Natural killer cell treated with Interleukin-12 subunit alpha and Interleukin-12 subunit beta and Interleukin-15 and Interleukin-18, amount 100 ng/mL, for 72 hours (primary cell): ENCODE data around the gene MATK. TPM values are rescaled to one million over a fixed set of nuclear protein-coding genes. Genes with fewer than 3 reads are reported as not detected.
"Not testable (repeated sequence)": the region's sequence is repeated elsewhere in the genome, so short reads cannot be mapped to it uniquely, and the experiment has no call there.

Experiments
- ATAC-seq, 2 donors: fragments of 150-1000 bp; cut with Tn5 transposase in 1 of 2; sonication (Bioruptor Pico), chemical (Tn5 transposase) in 1 of 2; 2 replicates each; pipeline ENCODE4 v1.10.0; 2021
- DNase-seq: peaks from one replicate; pipeline ENCODE4 v3.0.0; 2022; ENCODE audit warnings: low spot score
- H3K27ac Mint-ChIP-seq, 2 donors: 1 replicate in 1 of 2; 2 replicates in 1 of 2; pipeline ENCODE4 v1.8.0; 2022; ENCODE audit warnings: mixed read lengths in 2 of 2, mild to moderate bottlenecking in 1 of 2, moderate library complexity in 1 of 2
- H3K27me3 Mint-ChIP-seq, 2 donors: 1 replicate in 1 of 2; 2 replicates in 1 of 2; pipeline ENCODE4 v1.8.0; 2022; ENCODE audit warnings: mixed read lengths in 2 of 2
- H3K36me3 Mint-ChIP-seq: one replicate; pipeline ENCODE4 v1.8.0; 2022; ENCODE audit warnings: mixed read lengths
- H3K4me1 Mint-ChIP-seq, 2 donors: 1 replicate in 1 of 2; 2 replicates in 1 of 2; pipeline ENCODE4 v1.8.0; 2022; ENCODE audit warnings: low read depth in 2 of 2, mixed read lengths in 2 of 2, mild to moderate bottlenecking in 1 of 2
- H3K4me3 Mint-ChIP-seq: one replicate; pipeline ENCODE4 v1.8.0; 2022; ENCODE audit warnings: mixed read lengths
- H3K9me3 Mint-ChIP-seq: 2 replicates; pipeline ENCODE4 v1.8.0; 2022; ENCODE audit warnings: mixed read lengths
- total RNA-seq, 2 donors: library from RNA; stranded (reverse); gene quantifications; one replicate each; pipeline ENCODE4 v1.2.3, GENCODE V29; 2022

Gene MATK
- total RNA-seq, 2 donors from 2014 or later, result 58.5 to 61.9 TPM

DNA sequence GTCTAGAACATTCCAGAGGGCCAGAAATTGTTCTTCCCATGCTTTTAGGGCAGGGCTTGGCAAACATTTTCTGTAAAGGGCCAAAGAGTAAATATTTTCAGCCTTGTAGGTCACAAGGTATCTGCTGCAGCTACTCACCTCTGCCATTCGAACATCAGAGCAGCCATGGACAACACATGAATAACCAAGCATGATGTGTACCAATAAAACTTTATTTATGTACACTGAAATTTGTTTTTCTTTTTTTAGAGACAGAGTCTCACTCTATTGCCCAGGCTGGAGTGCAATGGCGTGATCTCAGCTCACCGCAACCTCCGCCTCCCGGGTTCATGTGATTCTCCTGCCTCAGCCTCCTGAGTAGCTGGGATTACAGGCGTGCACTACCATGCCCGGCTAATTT lies 28.5 kb downstream of the MATK start:
- not testable (repeated sequence) for DNase-seq, H3K27me3 Mint-ChIP-seq, H3K4me3 Mint-ChIP-seq, H3K9me3 Mint-ChIP-seq, H3K27ac Mint-ChIP-seq, ATAC-seq, H3K36me3 Mint-ChIP-seq
- H3K4me1 Mint-ChIP-seq, result peaks cover 22 to 23% of the 10 kb centered on the region in 2 donors

DNA sequence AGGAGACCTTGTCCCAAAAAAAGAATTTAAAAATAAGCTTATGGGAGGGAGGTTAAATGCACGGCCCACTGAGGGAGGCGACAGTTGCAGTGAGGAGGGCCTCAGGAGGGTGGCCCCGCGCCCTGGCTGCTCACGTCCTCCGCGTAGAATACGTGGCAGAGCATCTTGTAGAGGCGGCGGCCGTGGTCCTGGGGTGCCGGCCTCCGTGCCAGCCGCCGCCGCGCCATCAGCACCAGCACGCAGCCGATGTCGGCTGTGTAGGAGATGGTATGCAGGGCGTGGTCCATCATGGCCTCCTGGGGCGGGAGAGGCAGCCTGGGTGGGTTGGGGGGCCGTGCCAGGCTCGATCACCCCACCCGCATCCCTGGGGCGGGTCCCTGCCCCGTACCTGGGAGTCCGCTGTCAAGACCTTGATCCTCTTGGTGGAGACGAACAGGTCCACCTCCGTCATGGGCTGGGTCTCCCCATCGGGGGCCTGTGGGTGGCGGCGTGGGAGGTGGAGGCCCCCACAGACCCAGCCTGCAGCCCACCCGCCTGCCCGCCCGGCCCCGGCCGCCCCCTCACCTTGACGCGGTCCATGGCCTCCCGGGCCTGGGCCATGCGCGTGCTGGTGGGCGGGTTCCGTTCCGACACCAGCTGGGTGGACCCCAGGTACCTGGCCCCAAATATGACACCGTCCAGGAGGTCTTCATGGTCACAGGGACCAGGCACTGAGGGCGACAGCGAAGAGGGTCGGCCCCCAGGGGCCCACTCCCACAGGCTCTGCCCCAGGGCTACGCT lies 32.4 kb downstream of the MATK start:
- Mint-ChIP-seq H3K4me1 (peaks cover 6 to 9% of the 10 kb centered on the region in 2 donors), H3K27ac (no peak overlapping the region), H3K36me3 (peaks cover 5% of the 10 kb centered on the region), H3K4me3 (no peak overlapping the region), H3K27me3 (no peaks in the 10 kb centered on the region), H3K9me3 (no peaks in the 10 kb centered on the region)
- ATAC-seq, result peak in 1 of 2 donors; percentile 34
- no peak for DNase-seq

DNA sequence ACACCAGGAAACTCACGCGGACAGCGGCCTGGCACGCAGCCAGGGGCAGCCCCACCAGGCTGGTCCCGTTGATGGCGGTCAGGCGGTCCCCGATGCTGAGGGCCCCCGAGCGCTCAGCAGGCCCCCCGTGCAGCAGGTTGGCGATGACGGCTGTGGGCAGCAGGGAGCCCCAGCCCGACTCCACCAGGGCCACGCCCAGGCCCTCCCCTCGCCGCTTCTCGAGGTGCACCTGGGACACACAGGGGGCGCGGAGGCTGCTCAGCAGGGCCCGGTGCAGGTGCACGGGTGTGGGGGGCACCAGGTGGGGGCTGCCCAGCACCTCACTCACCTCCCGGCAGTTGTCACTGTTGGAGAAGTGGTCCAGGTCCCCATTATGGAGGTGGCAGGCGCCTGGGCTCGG lies 33.7 kb downstream of the MATK start:
- ATAC-seq (peak in 1 of 2 donors; percentile 19), DNase-seq (no peak)
- no peaks in the 10 kb centered on the region for H3K9me3 Mint-ChIP-seq
- H3K27ac Mint-ChIP-seq, result no peak overlapping the region
- no peak overlapping the region for H3K4me3 Mint-ChIP-seq
- peaks cover 6 to 9% of the 10 kb centered on the region in 2 donors for H3K4me1 Mint-ChIP-seq
- peaks cover 5% of the 10 kb centered on the region for H3K36me3 Mint-ChIP-seq
- H3K27me3 Mint-ChIP-seq, result no peaks in the 10 kb centered on the region

DNA sequence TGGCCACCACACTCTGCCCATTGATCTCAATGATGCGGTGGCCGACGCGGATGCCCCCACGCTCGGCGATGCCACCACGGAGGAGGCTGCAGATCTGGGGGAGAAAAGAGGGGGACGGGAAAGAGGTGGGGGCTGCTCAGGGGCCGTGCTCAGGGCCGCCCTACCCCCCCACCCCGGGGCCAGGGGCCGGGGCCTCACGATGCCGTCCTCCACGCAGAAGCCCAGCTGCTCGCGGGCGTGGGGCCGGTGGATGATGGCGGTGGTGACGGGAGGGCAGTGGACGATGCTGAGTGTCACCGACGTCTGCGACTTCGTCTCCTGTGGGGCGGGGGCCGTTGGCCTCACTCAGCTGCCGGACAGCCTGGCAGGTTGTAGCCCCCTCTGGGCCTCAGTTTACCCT lies 34.9 kb downstream of the MATK start:
- DNase-seq (no peak), ATAC-seq (no peak)
- peaks cover 5% of the 10 kb centered on the region for H3K36me3 Mint-ChIP-seq
- H3K27ac Mint-ChIP-seq, result no peak overlapping the region
- no peaks in the 10 kb centered on the region for H3K9me3 Mint-ChIP-seq
- no peaks in the 10 kb centered on the region for H3K27me3 Mint-ChIP-seq
- peaks cover 6 to 9% of the 10 kb centered on the region in 2 donors for H3K4me1 Mint-ChIP-seq
- no peak overlapping the region for H3K4me3 Mint-ChIP-seq

DNA sequence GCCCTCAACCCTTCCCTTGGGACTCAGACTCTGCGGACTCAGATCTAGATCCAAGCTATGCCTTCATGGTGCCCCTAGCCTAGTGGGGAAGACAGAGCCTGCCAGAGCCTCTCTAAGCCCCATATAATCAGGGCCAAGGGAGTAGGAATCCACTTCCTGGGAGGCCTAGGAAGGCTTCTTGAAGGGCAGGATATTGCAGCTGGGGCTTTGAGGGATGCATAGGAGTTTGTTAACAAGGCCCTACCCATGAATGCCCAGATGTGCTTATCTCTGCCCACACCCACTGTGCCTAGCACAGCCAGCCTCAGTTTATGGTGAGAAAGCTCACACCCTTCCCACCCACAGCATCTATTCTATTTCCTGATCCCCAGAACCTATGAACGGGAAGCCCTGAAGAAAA lies 36.0 kb downstream of the MATK start:
- peaks cover 5 to 6% of the 10 kb centered on the region in 2 donors for H3K4me1 Mint-ChIP-seq
- ATAC-seq, result no peak
- H3K36me3 Mint-ChIP-seq, result peaks cover 4% of the 10 kb centered on the region
- DNase-seq, result no peak
- H3K27me3 Mint-ChIP-seq, result no peaks in the 10 kb centered on the region
- H3K4me3 Mint-ChIP-seq, result no peak overlapping the region
- H3K27ac Mint-ChIP-seq, result no peak overlapping the region
- no peaks in the 10 kb centered on the region for H3K9me3 Mint-ChIP-seq

DNA sequence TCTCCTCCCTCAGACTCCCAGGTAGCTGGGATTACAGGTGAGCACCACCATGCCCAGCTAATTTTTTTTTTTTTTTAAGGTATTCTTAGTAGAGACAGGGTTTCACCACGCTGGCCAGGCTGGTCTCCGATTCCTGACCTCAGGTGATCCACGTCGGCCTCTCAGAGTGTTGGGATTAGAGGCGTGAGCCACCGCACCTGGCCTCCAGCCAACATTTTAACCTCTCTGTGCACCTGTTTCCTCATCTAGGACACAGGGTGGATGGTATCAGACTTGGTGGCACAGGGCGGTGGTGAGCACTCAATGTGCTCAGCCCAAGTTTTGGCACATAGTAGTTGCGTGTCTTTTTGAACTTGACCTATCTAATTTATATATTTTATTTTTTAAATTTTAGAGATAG lies 37.2 kb downstream of the MATK start:
- Mint-ChIP-seq H3K27ac (no peak overlapping the region), H3K4me1 (no peaks in the 10 kb centered on the region), H3K27me3 (no peaks in the 10 kb centered on the region), H3K9me3 (no peaks in the 10 kb centered on the region), H3K4me3 (no peak overlapping the region), H3K36me3 (no peaks in the 10 kb centered on the region)
- DNase-seq, result no peak
- no peak for ATAC-seq

DNA sequence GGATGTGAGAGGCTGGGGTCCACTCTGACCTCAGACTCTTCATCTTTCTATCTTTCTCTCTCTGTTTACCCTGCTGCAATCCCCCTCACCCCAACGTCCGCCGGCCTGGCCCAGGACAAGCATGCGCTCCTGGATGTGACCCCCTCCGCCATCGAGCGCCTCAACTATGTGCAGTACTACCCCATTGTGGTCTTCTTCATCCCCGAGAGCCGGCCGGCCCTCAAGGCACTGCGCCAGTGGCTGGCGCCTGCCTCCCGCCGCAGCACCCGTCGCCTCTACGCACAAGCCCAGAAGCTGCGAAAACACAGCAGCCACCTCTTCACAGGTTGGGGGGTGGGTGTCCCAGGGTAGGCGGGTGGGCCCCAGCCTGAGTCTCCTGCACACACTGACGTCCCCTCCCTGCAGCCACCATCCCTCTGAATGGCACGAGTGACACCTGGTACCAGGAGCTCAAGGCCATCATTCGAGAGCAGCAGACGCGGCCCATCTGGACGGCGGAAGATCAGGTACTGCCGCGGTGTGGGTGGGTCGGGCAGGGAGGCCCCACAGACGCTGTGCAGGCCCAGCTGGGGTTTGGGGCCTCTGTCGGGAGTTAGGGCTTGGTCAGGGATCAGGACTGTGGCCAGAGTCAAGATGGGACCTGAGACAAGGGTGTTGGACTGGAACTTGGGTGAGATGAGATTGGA lies 39.7 kb downstream of the MATK start:
- Mint-ChIP-seq H3K9me3 (no peaks in the 10 kb centered on the region), H3K27me3 (no peaks in the 10 kb centered on the region), H3K36me3 (no peaks in the 10 kb centered on the region), H3K4me1 (no peaks in the 10 kb centered on the region), H3K4me3 (no peak overlapping the region), H3K27ac (no peak overlapping the region)
- ATAC-seq, result peak in 1 of 2 donors; percentile 41
- no peak for DNase-seq

DNA sequence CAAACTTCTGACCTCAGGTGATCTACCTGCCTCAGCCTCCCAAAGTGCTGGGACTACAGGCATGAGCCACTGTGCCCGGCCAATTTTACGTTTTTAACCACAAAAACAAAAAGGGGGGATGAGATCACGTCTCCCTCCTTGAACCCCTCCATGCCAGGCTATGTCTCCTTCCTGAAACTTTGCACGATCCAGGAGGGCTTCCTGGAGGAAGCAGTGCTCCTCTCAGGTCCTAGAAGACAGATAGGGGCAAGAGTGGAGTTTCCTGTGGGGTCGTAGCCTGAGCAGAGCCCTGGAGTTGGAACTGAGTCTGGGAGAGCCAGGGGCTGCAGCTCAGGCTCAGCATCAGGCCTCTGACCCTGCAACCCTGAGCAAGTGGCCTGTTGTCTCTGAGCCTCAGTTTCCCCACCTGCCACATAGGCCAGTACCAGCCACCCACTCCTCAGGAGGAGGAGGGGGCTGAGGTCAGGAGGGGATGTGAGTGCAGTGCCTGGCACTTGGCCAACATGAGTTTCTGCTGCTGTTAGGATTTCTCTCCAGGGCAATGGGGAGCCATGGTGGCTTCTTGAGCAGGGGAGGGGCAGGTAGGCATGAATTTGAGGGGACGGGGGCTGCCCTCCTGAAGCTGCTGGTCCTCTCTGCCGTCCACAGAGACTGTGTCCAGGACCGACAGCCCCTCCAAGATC lies 40.7 kb downstream of the MATK start:
- H3K9me3 Mint-ChIP-seq, result no peaks in the 10 kb centered on the region
- no peak overlapping the region for H3K4me3 Mint-ChIP-seq
- no peaks in the 10 kb centered on the region for H3K4me1 Mint-ChIP-seq
- no peaks in the 10 kb centered on the region for H3K27me3 Mint-ChIP-seq
- DNase-seq (no peak), ATAC-seq (no peak)
- H3K36me3 Mint-ChIP-seq, result no peaks in the 10 kb centered on the region
- H3K27ac Mint-ChIP-seq, result no peak overlapping the region

DNA sequence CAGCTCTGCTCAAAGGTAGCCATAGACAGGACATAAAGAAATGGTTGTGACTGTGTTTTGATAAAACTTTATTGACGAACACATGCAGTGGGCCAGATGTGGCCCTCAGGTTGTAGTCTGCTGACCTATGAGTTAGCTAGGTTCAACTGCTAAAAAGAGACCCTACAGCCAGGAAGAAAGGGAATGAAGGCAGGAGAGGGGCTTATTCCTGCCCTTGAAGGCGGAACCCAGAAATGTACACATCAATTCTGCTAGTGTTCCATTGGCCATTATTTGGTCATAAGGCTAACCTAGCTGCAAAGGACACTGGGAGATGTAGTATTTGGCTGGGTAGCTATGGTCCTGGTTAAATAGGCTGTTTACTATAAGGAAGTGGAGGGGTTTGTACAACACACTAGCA lies 42.7 kb downstream of the MATK start:
- DNase-seq (no peak), ATAC-seq (no peak)
- no peak overlapping the region for H3K27ac Mint-ChIP-seq
- no peaks in the 10 kb centered on the region for H3K27me3 Mint-ChIP-seq
- H3K9me3 Mint-ChIP-seq, result no peaks in the 10 kb centered on the region
- no peak overlapping the region for H3K4me3 Mint-ChIP-seq
- H3K4me1 Mint-ChIP-seq, result no peaks in the 10 kb centered on the region
- H3K36me3 Mint-ChIP-seq, result no peaks in the 10 kb centered on the region

DNA sequence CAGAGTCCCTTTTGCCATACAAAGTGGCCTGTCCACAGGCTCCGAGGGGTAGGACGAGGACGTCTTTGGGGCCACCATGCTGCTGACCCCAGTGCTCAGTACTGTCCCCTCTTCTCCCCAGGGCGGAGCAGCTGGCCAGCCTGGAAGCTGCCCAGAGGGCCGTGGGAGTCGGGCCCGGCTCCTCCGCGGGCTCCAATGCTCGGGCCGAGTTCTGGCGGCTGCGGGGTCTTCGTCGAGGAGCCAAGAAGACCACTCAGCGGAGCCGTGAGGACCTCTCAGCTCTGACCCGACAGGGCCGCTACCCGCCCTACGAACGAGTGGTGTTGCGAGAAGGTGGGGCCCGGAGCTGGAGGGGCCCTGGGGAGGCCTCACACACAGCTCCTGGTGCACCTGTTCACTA lies 45.8 kb downstream of the MATK start:
- no peaks in the 10 kb centered on the region for H3K27me3 Mint-ChIP-seq
- ATAC-seq (no peak), DNase-seq (no peak)
- H3K36me3 Mint-ChIP-seq, result no peaks in the 10 kb centered on the region
- no peak overlapping the region for H3K27ac Mint-ChIP-seq
- no peak overlapping the region for H3K4me3 Mint-ChIP-seq
- H3K9me3 Mint-ChIP-seq, result no peaks in the 10 kb centered on the region
- no peaks in the 10 kb centered on the region for H3K4me1 Mint-ChIP-seq

DNA sequence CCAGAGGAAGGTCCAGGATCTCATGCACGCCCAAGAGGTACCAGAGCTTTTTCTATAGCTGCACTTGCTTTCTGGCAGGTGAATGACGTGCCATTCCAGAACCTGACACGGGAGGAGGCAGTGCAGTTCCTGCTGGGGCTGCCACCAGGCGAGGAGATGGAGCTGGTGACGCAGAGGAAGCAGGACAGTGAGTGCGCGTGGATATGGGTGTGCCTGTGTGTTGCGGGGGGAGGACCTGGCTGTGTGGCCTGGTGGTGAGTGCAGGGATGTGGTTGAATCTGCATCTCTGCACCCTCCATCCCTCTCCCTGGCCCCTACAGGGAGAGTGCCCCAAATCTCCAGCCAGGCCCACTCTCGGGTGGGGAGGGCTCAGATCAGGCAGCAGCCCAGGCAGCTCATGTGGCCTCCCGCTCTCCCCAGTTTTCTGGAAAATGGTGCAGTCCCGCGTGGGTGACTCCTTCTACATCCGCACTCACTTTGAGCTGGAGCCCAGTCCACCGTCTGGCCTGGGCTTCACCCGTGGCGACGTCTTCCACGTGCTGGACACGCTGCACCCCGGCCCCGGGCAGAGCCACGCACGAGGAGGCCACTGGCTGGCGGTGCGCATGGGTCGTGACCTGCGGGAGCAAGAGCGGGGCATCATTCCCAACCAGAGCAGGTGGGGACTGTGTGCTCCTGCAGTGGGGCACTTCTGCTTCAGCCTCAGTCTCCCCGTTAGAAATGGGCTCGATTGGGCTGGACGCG lies 47.5 kb downstream of the MATK start:
- no peak for DNase-seq
- H3K27me3 Mint-ChIP-seq, result no peaks in the 10 kb centered on the region
- no peak for ATAC-seq
- no peak overlapping the region for H3K27ac Mint-ChIP-seq
- H3K4me3 Mint-ChIP-seq, result no peak overlapping the region
- H3K36me3 Mint-ChIP-seq, result no peaks in the 10 kb centered on the region
- no peaks in the 10 kb centered on the region for H3K9me3 Mint-ChIP-seq
- no peaks in the 10 kb centered on the region for H3K4me1 Mint-ChIP-seq

DNA sequence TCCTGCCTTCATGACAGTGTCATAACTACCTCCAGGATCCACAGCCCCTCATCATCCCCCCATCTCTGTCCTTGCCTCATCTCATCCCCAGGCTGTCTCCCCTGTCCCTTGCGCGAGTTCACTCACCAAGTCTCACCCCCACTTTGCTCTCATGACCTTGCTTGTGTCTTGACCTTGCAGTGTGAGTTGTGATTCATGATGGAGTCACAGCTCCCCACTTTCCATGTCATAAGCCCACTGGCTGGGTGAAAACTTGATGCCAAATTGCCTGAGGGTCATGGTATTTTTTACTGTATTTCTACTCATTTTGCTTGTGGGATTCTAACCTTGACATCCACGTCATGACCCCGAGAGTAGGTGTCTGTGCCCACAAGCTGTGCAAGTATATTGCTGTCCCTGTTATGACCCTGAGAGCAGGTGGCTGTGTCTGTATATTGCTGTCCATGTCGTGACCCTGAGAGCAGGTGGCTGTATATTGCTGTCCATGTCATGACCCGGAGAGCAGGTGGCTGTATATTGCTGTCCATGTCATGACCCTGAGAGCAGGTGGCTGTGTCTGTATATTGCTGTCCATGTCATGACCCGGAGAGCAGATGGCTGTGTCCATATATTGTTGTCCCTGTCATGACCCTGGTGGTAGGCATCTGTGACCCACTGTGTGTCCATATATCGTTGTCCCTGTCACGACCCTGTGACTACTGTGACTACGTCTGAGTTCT lies 48.5 kb downstream of the MATK start:
- ATAC-seq, result peak in 1 of 2 donors; percentile 24
- no peak overlapping the region for H3K27ac Mint-ChIP-seq

DNA sequence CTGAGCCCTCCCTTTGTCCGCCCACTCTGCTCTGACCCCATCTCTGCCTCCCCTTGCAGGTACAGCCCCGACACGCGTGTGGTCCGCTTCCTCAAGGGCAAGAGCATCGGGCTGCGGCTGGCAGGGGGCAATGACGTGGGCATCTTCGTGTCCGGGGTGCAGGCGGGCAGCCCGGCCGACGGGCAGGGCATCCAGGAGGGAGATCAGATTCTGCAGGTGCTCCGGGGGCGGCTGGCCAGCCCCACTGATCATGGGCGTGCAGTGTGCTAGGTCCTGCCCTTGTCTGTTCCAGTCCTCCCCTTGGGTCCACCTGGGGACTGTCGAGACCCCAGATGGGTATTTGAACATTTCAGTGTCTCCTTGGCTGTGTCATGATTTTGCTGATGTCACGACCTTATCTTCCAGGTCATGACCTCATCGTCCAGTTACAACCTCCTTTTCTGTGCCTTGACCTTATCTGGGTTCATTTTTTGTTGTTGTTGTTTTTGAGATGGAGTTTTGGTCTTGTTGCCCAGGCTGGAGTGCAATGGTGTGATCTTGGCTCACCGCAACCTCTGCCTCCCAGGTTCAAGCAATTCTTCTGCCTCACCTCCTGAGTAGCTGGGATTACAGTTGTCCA lies 50.0 kb downstream of the MATK start:
- Mint-ChIP-seq H3K27ac (no peak overlapping the region), H3K4me3 (no peak overlapping the region), H3K27me3 (no peaks in the 10 kb centered on the region), H3K9me3 (no peaks in the 10 kb centered on the region), H3K4me1 (no peaks in the 10 kb centered on the region), H3K36me3 (no peaks in the 10 kb centered on the region)
- DNase-seq, result no peak
- no peak for ATAC-seq

More for the DNA sequence above, 48.5 kb downstream of the MATK start:
- no peak for DNase-seq
- Mint-ChIP-seq H3K4me3 (no peak overlapping the region), H3K4me1 (no peaks in the 10 kb centered on the region), H3K27me3 (no peaks in the 10 kb centered on the region), H3K36me3 (no peaks in the 10 kb centered on the region), H3K9me3 (no peaks in the 10 kb centered on the region)
